ENCODE measurements around the gene TMCC2.

- TF ChIP-seq CTCF (IDR thresholded peaks at IDR 0.05), result no peak
- no peak for TF ChIP-seq POLR2A (IDR thresholded peaks at IDR 0.05)
Measured at GRCh38 chr1:205313563-205314308, 86.0 kb downstream of the TMCC2 start.

Data from uterus (tissue), 2 donors.